GM18868 (cell line): ENCODE results near the gene PPP6R2.
"Not testable (repeated sequence)": the region's sequence is repeated elsewhere in the genome, so short reads cannot be mapped to it uniquely, and the experiment has no call there.

Source experiments
- ATAC-seq: cut with Tn5 transposase; IDR thresholded peaks from one replicate; pipeline ENCODE4 v1.9.1; 2021; ENCODE audit warnings: mild to moderate bottlenecking, moderate library complexity; ENCODE audit not compliant: unreplicated experiment

PPP6R2 gene

DNA sequence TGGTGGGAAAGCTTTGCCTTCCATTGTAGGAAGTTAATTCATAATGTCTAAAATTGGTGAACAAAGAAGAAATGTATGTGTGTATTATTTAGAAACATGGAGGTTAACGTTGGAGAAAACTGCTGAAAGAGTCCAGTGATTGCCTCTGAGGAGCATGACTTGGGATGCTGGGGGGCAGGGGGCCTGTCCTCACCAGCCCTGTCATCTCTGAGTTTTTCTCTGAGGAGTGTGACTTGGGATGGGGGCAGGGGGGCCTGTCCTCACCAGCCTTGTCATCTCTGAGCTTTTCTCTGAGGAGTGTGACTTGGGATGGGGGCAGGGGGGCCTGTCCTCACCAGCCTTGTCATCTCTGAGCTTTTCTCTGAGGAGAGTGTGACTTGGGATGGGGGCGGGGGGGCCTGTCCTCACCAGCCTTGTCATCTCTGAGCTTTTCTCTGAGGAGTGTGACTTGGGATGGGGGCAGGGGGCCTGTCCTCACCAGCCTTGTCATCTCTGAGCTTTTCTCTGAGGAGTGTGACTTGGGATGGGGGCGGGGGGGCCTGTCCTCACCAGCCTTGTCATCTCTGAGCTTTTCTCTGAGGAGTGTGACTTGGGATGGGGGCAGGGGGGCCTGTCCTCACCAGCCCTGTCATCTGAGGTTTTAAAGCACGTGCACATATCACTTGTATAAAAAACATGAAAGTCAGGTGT is 54.4 kb downstream of the PPP6R2 start:
- not testable (repeated sequence) for ATAC-seq

DNA sequence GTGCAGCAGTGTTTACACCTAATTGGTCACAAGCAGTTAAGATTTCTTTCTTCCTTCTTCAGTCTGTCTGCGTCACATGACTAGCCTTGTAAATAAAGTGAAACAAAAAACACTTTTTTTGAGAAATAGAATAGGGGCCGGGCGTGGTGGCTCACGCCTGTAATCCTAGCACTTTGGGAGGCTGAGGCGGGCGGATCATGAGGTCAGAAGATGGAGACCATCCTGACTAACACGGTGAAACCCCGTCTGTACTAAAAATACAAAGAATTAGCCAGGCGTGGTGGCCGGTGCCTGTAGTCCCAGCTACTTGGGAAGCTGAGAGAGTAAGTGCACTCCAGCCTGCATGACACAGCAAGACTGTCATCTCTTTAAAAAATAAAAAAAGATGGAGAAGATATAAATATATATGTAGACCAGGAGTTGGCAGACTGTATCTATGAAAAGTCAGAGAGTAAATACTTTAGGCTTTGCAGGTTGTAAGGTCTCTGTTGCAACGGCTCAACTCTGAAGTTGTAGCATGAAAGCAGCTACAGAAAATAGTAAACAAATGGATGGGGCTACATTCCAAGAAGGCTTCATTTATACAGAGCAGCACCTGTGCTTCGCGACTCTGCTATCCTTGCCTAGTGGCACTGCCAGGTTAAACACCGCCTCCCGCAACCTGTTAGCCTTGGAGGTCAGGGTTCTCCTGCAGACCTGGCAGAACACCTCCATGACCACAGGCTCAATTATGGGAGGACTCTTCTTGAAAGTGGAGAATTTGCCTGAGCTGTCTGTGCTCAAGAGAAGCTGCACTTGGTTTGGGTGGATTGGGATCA is 55.9 kb downstream of the PPP6R2 start:
- ATAC-seq = no peak

DNA sequence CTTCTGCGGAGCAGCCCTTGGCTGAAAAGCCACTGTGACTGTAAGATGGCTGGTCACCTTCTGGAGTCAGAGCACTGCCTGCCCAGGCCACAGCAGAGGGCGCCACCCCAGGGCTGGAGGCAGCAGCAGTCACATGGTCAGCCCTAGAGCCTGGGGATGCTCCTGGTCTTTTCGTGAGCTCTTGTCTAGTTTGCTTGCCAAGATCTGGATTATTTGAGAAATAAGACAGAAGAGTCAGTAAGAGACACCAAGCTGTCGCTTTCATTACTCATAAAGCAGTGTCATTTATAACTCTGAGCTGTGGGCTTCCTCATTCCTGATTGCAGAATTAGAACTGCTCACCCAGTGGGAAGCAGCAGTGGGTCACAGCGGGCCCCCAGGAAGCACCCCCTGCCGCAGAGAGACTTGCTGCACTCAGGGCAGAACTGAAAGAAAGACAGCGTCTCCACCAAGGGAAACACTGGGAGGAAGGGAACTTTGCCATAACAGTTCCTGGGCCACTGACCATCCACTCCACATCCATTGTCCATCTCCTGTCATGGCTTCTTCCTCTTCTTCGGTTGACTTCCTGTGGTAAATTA is 56.7 kb downstream of the PPP6R2 start:
- no peak for ATAC-seq

DNA sequence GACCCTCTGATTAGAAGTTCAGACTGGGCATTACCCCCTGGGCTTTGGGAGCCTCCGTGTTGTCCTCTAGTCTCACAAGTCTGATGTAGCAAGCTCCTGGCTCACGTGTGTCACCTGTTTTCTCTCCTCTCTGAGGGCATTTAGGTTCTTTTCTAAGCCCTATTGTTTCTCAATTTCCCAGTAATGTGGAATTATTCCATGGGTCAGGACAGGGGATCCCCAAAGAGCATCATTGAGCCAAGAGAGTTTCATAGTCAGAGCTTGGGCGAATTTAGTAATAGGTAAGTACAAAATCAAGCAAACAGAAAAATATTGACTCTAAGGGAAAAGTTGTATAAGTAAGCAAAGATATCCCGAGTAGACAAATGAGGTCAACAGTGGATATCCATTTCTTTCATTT is 57.3 kb downstream of the PPP6R2 start:
- no peak for ATAC-seq

DNA sequence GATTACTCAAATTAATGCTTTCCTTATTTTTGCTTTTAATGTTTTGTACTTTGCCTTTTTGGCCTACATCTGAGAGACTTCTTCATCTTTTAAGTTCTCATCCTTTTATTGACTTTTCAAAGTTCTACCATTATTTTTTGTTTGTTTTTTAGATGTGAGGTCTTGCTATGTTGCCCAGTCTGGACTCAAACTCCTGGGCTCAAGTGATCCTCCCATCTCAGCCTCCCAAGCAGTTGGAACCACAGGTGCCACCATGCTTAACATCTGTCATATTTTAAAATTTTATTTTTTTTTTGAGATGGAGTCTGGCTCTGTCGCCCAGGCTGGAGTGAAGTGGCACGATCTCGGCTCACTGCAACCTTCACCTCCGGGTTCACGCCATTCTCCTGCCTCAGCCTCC is 57.8 kb downstream of the PPP6R2 start:
- no peak for ATAC-seq

DNA sequence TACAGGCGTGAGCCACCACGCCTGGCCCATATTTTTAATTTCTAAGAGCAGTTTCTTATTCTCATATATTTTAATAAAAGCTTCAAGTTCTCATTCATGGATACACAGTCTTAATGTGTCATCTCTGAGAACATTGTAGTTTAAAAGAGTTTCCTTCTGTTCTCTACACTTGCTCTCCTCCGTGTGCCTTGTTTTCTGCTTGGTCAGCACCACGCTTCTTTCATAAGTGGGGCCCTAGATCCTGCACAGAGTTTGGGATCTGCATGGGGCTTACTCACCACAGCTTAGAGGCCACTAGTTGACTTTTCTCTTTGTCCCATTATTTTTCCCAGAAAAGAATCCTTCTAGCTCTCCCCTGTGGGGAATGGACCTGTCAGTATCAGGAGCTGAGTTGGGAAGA is 58.8 kb downstream of the PPP6R2 start:
- ATAC-seq = no peak

DNA sequence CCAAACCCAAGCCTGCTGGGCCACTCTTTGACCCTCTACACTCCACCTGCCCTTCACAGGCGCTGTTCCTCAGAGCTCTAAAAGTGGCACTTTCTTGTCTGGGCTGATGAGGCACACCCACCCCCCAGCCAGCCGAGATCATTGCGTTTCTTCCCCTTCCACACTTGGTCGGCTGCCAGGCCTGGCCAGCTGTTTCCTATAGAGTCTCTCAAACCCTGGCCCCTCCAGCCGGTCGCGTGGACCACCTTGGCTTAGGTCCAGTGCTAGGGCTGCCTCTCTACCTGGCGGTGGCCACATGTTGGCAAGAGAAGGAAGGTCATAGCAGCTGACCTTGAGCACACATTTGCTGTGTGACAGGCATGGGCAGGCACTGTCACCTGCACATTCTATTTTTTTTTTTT is 60.6 kb downstream of the PPP6R2 start:
- ATAC-seq = no peak

DNA sequence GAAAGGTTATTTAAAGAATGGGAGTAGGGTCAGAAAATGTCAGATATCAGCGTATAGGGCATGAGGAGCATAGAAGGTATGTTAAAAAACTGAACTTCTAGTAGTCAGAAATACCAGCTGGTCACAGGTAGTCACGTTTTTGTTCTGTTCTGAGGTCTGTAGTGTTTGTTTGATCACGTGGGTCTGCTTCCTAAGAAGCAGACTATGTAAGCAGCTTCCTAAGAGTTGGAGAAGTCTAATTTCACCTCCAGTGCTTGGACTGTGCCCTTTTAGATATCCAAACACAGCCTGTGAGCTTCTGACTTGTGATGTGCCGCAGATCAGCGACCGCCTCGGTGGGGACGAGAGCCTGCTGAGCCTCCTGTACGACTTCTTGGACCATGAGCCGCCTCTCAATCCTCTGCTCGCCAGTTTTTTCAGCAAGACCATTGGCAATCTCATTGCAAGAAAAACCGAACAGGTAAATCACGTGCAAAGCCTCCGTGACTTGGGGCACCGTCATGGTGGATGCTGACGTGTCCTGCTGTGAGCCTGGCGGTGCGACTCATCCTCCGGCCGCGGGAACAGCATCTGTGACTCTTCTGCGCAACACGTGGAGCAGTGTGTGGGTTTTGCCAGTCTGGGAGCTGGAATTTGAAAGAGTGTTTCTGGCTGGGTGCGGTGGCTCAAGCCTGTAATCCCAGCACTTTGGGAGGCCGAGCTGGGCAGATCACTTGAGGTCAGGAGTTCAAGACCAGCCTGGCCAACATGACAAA is 63.5 kb downstream of the PPP6R2 start:
- no peak for ATAC-seq

DNA sequence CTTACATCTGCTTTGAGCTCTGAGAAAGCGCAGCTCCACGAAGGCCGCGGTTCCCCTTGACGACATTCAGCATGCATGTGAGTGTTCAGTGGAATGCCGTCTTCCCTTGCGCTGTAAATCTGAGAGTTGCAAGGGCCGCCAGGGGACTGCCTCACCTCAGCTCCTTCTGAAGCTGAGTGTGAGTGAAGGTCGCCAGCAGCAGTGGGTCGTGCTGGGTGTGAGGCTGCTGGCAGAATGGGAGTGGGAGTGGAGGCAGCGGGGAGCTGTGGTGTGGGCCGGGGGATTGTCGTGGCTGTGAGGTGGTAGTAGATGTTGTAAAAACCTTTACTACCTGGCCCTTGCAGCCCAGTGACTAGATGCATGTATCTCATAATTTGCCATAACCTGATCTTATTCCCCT is 65.2 kb downstream of the PPP6R2 start:
- no peak for ATAC-seq

DNA sequence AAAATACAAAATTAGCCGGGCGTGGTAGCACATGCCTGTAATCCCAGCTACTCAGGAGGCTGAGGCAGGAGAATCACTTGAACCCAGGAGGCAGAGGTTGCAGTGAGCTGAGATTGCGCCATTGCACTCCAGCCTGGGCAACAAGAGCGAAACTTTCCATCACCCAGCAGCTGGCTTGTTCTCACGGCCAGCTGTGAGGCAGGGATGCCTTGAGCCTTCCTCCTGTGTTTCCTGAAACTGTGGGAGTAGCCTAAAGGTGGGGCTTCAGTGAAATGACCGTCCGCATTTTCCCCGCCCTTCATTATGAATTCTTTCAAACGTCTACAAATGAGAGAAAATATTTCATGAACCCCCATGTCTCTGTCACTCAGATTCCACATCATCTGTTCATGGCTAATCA is 65.8 kb downstream of the PPP6R2 start:
- ATAC-seq = not testable (repeated sequence)

DNA sequence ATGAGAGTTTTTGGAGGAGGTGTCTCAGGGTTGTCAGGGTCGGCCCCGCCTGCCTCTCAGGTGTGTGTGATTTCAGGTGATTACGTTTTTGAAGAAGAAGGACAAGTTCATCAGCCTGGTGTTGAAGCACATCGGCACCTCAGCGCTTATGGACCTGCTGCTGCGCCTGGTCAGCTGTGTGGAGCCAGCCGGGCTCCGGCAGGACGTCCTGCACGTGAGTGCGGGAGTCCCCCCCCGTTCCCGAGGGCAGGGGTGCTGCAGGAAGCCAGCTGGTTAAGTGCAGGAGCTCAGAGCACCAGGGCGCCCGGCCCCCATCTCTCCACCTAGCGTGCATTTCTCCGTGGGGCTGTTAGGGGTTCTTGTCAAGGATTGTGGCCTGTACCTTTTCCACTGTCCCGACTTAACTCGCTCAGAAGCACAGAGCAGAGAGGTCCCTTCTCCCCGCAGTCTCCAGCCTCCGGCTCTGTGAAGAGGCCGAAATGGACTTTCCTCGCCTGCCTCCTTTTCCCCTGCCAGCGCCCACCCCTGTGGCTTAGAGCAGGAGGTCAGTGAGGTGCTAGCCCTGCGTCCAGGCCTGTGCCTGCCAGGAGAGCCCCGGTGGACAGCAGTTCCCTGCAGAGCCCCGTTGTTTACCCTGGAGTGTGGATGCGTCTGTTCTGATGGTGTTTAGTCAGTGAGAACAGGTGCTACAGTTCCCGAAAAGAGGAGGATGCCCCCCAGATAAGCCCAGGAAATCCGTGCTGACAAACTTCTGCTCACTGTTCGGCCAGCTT is 71.5 kb downstream of the PPP6R2 start:
- no peak for ATAC-seq

DNA sequence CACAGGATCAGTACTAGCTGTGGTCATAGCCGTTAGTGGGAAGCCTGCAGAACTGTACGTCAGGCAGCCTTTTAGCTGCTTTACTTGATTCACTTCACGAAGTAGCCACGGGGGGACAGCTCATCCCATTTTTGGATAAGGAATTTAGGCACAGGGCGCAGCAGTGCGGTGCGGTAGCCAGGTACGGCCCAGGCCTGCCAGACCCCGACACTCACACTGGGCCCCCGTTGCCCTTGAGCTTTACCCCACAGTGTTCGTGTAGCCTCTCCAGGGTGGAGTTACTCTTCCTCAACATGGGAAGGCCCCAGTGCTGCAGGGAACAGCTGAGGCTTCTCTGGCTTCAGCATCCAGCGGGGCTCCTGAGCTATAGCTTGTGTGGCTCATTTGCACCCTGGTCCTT is 72.3 kb downstream of the PPP6R2 start:
- ATAC-seq = no peak

DNA sequence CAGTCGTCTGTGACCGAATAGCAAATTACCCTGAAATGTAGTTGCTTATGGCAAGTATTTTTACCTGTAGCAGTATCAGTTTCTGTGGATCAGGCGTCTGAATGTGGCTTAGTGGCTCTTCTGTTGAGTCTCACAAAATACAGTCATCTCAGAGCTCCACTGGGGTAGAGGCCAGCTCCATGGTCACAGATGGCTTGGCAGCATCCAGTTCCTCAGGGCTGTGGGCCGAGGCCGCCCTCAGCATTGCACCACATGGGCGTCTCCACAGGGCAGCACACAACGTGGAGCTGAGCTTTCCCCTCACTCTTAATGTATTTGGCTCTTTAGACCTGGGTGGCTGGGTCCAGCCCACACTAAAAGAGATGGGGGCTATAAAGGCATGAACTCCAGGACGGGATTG is 73.9 kb downstream of the PPP6R2 start:
- no peak for ATAC-seq

DNA sequence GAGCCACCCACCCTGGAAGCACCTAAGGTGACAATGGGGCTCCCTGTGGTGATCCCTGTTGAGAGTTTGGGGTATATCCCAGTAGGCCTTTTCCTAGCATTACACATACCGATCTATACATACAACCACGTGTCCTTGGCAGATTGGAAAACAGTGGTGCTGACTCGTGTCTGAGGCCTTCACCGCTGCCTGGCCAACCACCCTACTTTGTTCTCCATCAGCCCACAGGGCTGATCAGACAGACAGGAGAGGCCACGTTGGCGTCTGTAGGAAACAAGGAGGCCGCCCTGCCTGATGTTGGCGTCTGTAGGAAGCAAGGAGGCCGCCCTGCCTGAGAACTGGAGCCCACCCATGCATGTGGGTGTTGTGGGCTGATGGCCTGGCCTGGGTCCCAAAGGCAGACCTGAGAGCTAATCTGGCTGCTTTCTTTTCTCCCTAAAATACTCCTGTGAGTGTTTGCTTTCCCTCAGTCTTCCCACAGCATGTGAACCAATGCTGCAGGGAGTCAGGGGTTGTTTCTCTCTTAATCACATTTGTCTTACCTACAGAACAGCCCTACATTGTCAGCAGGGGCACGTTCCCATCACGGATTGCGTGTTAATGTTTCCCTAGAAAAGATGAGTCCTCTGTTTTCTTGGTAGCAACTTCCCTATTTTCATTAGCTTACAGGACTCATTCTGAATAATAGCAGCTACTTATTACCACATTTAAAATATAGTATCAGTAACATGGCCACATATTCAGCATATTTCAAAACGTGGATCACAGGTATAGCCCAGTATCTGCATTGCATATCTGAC is 74.5 kb downstream of the PPP6R2 start:
- ATAC-seq = no peak

DNA sequence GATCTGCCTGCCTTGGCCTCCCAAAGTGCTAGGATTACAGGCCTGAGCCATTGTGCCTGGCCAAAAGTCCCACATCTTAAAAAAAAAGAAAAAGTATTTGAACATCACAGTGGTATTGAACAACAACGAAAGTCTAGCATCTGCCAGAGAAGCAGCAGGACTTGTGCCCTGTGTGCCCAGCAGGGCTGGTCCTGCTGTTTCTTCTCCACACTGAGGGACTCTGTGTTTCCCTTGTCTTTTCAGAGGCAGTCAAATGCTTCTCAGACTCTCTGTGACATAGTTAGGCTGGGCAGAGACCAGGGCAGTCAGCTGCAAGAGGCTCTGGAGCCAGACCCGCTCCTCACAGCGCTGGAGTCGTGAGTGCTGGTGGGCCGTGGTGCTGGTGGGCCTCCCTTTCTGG is 75.5 kb downstream of the PPP6R2 start:
- ATAC-seq = no peak

DNA sequence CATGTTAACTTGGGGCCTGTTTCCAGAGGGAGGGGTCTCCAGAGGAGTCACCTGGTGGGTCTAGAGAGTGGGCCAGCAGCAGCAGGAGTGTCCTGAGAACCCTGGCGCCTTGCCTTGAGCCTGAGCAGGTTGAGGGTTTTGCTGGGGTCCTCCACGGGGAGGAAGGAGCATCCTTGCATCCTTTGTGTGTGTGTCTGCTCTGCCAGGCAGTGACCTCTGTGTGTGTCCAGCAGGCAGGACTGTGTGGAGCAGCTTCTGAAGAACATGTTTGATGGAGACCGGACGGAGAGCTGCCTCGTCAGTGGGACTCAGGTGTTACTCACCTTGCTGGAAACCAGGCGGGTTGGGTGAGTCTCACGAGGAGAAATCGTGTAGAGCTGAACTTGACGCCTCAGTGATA is 76.0 kb downstream of the PPP6R2 start:
- ATAC-seq = no peak

DNA sequence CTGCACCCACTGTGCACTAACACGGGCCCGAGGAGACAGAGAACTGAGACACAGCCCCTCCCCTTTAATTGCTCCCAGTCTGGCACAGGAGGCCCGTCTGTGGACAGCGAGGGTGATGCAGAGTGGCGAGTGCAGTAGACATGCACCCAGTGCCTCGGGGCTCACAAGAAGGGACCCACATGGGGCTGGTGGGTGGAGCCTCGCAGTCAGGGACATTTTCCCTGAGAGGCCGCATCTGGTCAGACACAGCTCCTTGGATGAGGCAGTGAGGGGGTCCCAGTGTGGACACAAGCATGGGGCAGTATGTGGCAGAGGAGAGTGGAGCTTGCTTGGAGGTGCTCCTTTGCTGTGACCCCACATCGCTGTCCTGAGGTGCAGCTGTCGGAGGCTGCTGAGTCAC is 76.9 kb downstream of the PPP6R2 start:
- no peak for ATAC-seq

DNA sequence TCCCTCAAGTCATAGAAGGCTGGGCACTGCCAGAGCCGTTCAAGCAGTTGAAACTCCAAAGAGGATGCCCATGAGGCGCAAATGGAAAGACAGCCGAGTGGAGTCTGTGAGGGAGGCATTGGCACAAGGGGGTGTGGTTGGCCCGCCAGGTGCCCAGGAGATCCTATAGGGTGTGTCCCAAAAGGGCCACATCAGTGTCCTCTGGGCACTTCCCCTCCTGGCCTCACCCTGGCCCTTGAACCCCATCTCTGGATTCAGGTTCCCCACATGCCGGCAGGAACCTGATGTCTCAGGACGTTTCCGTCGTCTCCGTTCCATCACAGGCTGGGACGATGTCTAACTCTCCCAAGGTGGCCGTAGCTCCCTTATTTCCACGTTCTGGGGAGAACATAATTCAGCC is 77.5 kb downstream of the PPP6R2 start:
- ATAC-seq = no peak

DNA sequence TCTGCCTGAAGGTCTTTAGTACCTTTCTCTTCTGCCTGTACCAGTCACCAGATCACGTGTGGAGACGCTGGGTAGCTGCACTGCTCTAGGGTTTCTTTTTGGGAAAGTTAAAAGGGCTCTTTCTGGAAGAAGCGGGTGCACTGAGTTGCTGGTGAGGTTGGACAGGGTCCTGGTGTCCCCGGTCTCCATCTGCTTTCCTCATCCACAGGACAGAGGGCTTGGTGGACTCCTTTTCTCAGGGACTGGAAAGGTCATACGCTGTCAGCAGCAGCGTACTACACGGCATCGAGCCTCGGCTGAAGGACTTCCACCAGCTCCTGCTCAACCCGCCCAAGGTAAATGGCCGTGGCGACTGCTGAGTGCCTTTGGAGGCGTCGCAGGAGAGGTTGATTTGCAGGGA is 78.9 kb downstream of the PPP6R2 start:
- no peak for ATAC-seq
